Activated CD8-positive, alpha-beta memory T cell treated with anti-CD3 and anti-CD28 coated beads, Interleukin-2, amount 50 U/mL, for 24 hours (primary cell): ENCODE measurements around the gene SLC8A3.

Experiments used
- DNase-seq: peaks from one replicate; pipeline ENCODE4 v3.0.0-alpha.2; 2020; ENCODE audit errors: extremely low read depth

SLC8A3 gene

GRCh38 chr14:70064136-70064865, 124.5 kb downstream of the SLC8A3 start:
- DNase-seq = no peak

DNA sequence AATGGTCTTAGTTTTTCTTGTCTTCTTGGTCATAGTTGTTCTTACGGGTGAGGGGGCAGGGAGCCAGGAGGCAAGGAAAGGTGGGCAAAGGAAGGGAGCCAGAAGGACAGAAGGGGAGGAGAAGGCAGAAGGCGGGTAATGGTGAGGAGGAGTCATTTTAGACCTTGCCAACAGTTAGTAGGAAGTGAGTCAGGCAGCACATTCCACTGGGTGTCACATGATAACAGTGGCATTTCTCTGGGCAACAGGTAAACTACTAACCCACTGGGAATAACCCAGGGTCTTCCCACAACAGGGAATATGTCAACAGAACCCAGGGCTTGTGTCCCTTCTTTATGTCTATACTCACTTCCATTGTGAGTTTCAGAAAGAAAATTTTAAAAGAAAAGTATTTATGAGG, 127.6 kb downstream of the SLC8A3 start:
- no peak for DNase-seq

DNA sequence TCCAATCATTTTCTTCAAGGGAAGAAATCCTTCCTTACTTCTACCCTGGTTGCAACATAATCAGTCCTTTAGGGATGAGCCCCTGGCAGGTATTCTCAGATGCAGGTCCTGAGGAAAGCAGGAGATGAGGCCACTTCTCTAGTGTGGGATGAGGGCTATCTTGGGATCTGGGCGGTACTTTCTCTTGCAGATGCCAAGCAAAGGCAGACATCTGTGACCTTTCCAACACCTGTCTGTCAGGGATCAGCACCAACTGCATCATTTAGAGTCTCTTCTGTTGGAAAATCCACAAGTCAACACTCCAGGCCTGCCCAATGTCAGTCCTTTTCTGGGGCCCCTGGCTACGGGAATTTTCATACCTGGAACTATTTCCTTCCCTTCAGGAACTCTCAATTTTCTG, 129.2 kb downstream of the SLC8A3 start:
- no peak for DNase-seq

- no peak for DNase-seq
These were observed 131.1 kb downstream of the SLC8A3 start for GRCh38 chr14:70057519-70058136.

GRCh38 chr14:70052990-70053389, 135.8 kb downstream of the SLC8A3 start:
- no peak for DNase-seq

- no peak for DNase-seq
These were observed 138.6 kb downstream of the SLC8A3 start for GRCh38 chr14:70050136-70050535.

GRCh38 chr14:70049605-70050004, 139.1 kb downstream of the SLC8A3 start:
- DNase-seq = no peak

- no peak for DNase-seq
These were observed 140.5 kb downstream of the SLC8A3 start for GRCh38 chr14:70048313-70048654.

DNA sequence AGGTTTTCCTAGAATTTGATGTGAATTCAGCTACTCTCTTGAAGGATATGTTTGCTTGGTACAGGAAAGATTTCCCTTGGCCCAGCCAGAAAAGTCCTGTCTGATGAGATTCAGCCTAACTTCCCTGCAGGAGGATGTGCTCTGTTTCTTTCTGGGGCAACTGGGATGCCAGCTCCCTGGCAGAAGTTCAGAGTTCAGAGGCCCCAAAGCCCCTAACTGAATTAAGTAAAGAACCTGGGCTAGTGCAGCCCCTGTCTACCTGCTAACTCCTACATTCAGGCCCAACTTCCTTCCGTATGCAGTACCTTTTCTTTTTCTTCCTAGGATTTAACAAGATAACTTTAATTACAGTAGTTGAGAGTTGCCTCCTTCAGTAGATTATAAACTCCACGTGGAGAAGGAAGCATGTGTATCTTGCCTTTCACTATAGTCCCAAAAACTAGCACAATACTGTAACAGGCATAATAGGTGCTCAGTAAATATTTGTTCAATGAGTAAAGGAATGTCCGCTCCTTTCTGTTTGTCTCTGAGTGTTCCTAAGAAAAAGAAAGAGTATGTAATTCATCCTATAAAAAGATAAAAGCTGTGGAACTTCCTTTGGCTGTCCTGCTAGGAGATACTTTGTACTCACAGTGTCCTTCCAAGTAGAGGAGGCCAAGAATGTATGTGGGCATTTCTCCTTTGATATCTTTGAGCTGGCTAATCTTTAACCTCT, 141.0 kb downstream of the SLC8A3 start:
- DNase-seq = no peak

DNA sequence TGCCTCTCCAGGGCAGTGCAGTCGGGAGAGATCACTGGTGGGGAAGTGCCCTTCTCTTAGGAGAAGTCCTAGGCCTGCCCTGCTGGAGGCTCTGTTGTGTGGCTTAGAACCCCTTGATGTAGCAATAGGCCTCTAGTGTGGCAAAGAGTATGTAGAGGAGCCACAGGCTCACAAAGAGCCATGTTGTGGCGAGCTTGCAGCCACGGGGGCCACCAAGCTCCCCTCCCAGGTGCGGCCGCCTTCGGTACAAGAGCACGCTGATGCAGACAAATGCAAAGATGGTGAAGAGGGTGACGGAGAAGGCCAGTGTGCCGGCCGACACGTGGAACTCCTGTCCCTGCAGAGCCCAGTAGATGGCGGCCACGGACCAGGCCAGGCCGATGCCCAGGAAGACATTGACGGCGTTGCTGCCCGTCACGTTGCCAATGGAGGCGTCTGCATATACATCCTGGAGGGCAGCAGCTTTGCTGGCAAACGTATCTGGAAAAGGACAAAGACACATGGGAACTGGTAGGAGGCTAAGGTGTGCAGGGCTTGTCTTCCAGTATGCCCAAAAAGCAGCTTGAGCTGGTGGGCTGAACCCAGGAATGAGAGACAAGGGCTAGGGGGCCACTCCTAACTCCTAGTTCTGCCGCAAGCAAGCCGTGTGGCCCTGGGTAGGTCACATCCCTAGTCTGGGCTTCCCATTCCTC, 142.8 kb downstream of the SLC8A3 start:
- DNase-seq = no peak

DNA sequence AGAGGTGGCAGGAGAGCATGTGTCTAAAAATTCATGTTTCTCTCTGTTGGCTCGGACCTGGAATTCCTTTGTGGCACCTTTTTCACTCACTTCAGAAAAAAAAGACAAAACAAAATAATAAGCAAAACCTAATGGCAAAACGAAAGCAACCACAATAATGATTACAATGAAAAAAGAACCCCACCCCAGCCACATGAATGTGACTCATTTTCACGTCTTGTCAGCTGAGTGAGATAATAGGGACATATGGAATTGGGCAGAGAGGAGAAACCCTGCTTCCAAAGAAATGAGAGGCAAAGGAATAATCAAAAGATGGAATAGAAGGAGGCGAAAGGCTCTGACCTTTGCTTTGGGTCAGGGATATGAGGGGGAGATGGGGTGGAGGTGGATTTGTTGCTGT, 143.4 kb downstream of the SLC8A3 start:
- DNase-seq = no peak

- DNase-seq = no peak
These were observed 145.8 kb downstream of the SLC8A3 start for GRCh38 chr14:70043001-70043400.

GRCh38 chr14:70036665-70037064, 152.1 kb downstream of the SLC8A3 start:
- DNase-seq = no peak

DNA sequence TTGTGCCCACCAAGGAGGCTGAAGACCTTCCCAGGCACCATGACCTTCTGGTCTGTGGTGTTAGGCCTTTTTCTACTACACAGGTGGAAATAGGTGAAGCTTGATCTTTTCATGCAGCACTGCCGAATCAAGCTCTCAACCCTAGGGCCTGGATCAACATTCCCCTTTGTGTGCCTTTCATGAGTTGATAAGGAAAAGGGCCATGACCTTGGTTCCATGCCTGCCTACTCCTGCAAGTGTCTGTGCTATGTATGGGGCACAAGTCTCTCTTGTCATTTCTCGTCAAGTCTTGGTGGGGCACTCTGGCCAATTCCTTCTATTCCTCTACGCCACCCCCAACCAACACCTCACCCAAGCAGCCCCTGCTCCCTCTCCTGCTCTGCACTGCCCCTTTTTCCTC, 154.5 kb downstream of the SLC8A3 start:
- DNase-seq = no peak

DNA sequence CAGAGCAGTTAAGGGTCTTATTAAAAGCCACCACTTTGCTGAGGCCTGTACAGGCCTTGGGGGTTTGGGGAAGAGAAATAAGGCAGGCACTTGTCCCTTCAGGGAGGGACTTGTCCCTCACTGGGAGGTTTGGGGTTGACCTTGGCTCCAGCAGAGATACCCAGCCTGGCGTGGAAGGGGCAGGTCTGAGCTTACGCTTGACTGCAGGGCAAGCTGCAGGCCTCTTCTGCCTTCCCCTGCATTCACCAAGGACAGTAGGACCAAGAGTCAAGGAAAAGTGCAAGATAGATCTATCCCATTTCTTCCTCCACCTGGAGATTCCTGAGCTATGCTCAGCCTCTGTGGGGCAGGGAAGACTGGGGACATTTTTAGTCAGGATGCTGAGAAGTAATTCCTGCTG, 155.2 kb downstream of the SLC8A3 start:
- DNase-seq = no peak

GRCh38 chr14:70033116-70033515, 155.6 kb downstream of the SLC8A3 start:
- DNase-seq = no peak

GRCh38 chr14:70032447-70032846, 156.3 kb downstream of the SLC8A3 start:
- DNase-seq = no peak

DNA sequence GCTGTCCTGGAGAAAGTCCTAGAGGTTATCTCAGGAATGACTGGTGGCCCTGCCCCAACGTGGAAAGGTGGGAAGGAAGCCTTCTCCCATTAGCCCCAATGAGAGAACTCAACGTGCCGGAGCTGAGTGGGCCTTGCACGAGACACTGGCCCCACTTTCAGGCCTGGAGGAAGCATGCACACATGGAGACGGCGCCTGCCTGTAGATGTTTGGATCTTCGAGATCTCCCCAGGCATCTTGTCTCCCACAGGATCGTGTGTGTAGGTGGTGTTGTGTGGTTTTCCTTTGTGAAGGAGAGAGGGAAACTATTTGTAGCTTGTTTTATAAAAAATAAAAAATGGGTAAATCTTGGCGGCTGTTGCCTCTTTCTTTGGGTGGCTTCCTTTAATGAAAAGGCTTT, 156.7 kb downstream of the SLC8A3 start:
- no peak for DNase-seq

- DNase-seq = no peak
These were observed 159.2 kb downstream of the SLC8A3 start for GRCh38 chr14:70029296-70030132.

DNA sequence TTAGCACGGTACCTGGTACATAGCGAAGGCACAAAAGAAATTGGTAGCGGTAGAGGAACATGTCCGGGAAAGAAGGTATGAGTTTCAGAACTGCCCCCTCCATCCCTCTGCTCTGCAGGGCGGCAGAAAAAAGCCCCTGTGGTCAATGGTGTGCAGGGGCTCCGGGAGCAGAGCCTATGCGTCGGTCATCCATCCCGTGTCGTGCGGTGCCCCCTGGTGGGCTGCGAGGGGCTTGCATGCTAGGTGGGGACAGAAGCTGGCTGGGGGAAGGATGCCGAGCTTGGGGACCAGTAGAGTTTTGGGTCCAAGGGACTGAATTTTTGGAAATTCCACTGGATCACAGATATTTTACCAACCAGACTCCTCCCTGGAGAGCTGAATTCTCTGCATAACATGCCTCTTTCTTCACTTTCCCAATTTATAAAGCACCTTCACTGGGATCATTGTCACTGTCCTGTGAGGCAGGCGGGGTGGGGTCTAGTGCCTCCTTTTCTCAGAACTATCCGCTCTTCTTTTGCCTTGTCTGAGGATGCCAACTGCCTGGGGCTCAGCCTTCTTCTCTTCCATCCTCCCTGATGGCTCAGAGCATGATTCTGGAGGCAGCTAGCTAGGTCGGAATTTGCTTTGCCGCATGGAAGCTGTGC, 160.8 kb downstream of the SLC8A3 start:
- DNase-seq = peak; percentile 12

DNA sequence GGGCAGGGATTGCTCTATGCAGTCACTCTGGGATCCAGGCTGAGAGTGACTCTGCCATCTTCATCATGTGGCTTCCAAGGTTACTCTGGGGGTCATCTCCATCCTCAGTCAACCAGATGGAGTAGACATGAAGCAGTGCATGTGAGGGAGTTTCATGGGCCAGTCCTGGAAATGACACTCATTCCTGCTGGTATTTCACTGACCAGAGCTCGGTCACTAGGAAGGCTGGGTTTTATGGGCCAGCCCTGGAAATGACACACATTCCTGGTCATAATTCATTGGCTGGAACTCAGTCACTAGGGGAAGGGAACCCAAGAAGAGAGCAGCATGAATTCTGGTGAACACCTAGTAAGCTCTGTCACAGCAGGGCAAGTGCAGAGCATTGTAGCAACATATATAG, 164.9 kb downstream of the SLC8A3 start:
- no peak for DNase-seq
